Gastroesophageal sphincter (tissue), 4 donors: ENCODE data around the gene SAMD14. TPM values are rescaled to one million over a fixed set of nuclear protein-coding genes. Genes with fewer than 3 reads are reported as not detected.

Experiments used
- ATAC-seq: fragments of 150-250 bp; one replicate; pipeline ENCODE4 v1.9.1; 2016; ENCODE audit warnings: mild to moderate bottlenecking, moderate library complexity
- H3K27ac ChIP-seq, 4 donors: fragments of 200-600 bp; sonication (generic) in 3 of 4; 1 replicate in 3 of 4; 2 replicates in 1 of 4; pipeline ENCODE4 v1.5.1; 2016 to 2019
- H3K27me3 ChIP-seq: fragments of 200-600 bp; sonication (generic); one replicate; pipeline ENCODE4 v1.5.1; 2019
- H3K36me3 ChIP-seq, 2 donors: fragments of 200-600 bp; sonication (generic); one replicate each; pipeline ENCODE4 v1.5.1; 2019; ENCODE audit warnings: control low read depth in 1 of 2
- H3K4me1 ChIP-seq, 3 donors: fragments of 200-600 bp; sonication (generic); 1 replicate in 2 of 3; 2 replicates in 1 of 3; pipeline ENCODE4 v1.5.1; 2016 to 2019; ENCODE audit warnings: control low read depth in 2 of 3
- H3K4me3 ChIP-seq, 2 donors: fragments of 200-600 bp; sonication (generic); one replicate each; pipeline ENCODE4 v1.5.1; 2019; ENCODE audit warnings: mild to moderate bottlenecking in 1 of 2, moderate library complexity in 1 of 2
- H3K9me3 ChIP-seq, 3 donors: fragments of 200-600 bp; sonication (generic); one replicate each; pipeline ENCODE4 v1.5.1; 2017 to 2019; ENCODE audit warnings: control low read depth in 2 of 3
- EP300 ChIP-seq: sonication (generic); formaldehyde crosslinking; IDR thresholded peaks from one replicate; pipeline ENCODE4 v1.6.1; 2017; ENCODE audit warnings: antibody characterized with exemption, mild to moderate bottlenecking
- POLR2A ChIP-seq, 2 donors: fragments of 450-650 bp; IDR thresholded peaks; one replicate each; pipeline ENCODE4 v1.6.1; 2017; ENCODE audit warnings: antibody characterized with exemption in 2 of 2, mild to moderate bottlenecking in 2 of 2, moderate library complexity in 1 of 2
- POLR2AphosphoS5 ChIP-seq: sonication (generic); formaldehyde crosslinking; IDR thresholded peaks from one replicate; pipeline ENCODE4 v1.6.1; 2017; ENCODE audit warnings: antibody characterized with exemption
- WGBS, 2 donors: methylation state at CpG; one replicate each; pipeline ENCODE4 v1.1.5; 2018; ENCODE audit warnings: low coverage in 1 of 2; 5-methylcytosine and 5-hydroxymethylcytosine counted together
- total RNA-seq, 4 donors: library from RNA; depleted of rRNA; stranded (reverse); fragments of >200 nt; gene quantifications; one replicate each; pipeline ENCODE4 v1.1.0, GENCODE V29; 2016
- TF ChIP-seq, protein P1 (sequence below), 4 experiments: fragments of 200-600 bp in 2 of 4; fragments of 450-650 bp in 2 of 4; sonication (generic) in 1 of 4; IDR thresholded peaks; one replicate each; pipeline ENCODE4 v1.5.1; 2017 to 2019; ENCODE audit warnings: antibody characterized with exemption in 4 of 4, mild to moderate bottlenecking in 2 of 4, moderate library complexity in 2 of 4

The SAMD14 gene
- total RNA-seq, 4 donors from 2014 or later, result 1.3 to 2.8 (median 2.3) TPM

DNA sequence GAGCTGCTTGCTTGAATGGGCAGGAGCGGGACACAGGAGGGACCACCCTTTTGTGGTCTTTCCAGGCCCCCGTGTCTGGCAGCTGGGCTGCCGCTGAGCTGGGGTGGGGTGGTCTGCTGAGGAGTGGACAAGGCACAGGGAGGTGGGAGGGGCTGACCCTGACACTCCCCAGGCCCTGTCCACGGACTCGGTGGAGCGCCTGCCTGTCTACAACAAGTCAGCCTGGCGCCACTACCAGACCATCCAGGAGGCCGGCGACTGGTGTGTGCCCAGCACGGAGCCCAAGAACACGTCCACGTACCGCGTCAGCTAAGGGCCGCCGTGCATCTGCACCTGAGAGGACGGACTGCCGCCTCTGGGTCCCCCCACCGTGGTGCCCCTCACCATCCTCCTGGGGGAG lies 20.2 kb downstream of the SAMD14 start:
- ATAC-seq, result no peak
- TF ChIP-seq POLR2AphosphoS5 (no peak), EP300 (no peak), POLR2A (IDR thresholded peaks at IDR 0.05) (no peak)
- TF ChIP-seq, protein P1, sequence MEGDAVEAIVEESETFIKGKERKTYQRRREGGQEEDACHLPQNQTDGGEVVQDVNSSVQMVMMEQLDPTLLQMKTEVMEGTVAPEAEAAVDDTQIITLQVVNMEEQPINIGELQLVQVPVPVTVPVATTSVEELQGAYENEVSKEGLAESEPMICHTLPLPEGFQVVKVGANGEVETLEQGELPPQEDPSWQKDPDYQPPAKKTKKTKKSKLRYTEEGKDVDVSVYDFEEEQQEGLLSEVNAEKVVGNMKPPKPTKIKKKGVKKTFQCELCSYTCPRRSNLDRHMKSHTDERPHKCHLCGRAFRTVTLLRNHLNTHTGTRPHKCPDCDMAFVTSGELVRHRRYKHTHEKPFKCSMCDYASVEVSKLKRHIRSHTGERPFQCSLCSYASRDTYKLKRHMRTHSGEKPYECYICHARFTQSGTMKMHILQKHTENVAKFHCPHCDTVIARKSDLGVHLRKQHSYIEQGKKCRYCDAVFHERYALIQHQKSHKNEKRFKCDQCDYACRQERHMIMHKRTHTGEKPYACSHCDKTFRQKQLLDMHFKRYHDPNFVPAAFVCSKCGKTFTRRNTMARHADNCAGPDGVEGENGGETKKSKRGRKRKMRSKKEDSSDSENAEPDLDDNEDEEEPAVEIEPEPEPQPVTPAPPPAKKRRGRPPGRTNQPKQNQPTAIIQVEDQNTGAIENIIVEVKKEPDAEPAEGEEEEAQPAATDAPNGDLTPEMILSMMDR (IDR thresholded peaks at IDR 0.05), result no peak
- H3K4me3 ChIP-seq, result no peak overlapping the region
- H3K27ac ChIP-seq, result peak overlapping the region in 2 of 4 donors; percentile 83
- 40% methylated on average over 1 of the region's 19 CpGs; no CpG with 5 or more reads in 1 of the 2 donors for WGBS, 2 donors
- H3K36me3 ChIP-seq, result peaks cover 0 to 66% of the 10 kb centered on the region in 2 donors
- H3K9me3 ChIP-seq, result no peaks in the 10 kb centered on the region
- H3K4me1 ChIP-seq, result peaks cover 4 to 43% (median 15%) of the 10 kb centered on the region in 3 donors
- H3K27me3 ChIP-seq, result no peaks in the 10 kb centered on the region

DNA sequence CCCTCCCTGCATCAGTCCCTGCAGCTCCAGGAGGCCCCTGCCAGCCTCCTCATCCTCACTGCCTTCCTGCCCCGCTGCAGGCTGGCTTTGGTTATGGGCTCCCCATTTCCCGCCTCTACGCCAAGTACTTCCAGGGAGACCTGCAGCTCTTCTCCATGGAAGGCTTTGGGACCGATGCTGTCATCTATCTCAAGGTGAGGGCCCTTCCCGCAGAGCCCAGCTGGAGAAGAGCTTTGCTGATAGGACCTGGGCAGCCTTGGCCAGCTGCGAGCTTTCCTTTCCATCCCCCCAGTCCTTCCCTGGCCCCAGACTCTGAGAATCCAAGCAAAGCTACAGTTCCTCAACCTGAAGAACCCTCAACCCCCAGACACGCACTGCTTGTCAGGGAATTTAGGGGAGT lies 20.8 kb downstream of the SAMD14 start:
- ATAC-seq, result no peak
- no peaks in the 10 kb centered on the region for H3K27me3 ChIP-seq
- H3K27ac ChIP-seq, result peak overlapping the region in 1 of 4 donors; percentile 83
- no peak overlapping the region for H3K4me3 ChIP-seq
- H3K9me3 ChIP-seq, result no peaks in the 10 kb centered on the region
- H3K4me1 ChIP-seq, result peaks cover 4 to 42% (median 15%) of the 10 kb centered on the region in 3 donors
- peaks cover 0 to 72% of the 10 kb centered on the region in 2 donors for H3K36me3 ChIP-seq
- WGBS, 2 donors, result 79% methylated on average over 5 of the region's 7 CpGs; no CpG with 5 or more reads in 1 of the 2 donors
- TF ChIP-seq POLR2A (IDR thresholded peaks at IDR 0.05) (no peak), POLR2AphosphoS5 (no peak), EP300 (no peak)
- TF ChIP-seq, protein P1 (IDR thresholded peaks at IDR 0.05), result no peak

DNA sequence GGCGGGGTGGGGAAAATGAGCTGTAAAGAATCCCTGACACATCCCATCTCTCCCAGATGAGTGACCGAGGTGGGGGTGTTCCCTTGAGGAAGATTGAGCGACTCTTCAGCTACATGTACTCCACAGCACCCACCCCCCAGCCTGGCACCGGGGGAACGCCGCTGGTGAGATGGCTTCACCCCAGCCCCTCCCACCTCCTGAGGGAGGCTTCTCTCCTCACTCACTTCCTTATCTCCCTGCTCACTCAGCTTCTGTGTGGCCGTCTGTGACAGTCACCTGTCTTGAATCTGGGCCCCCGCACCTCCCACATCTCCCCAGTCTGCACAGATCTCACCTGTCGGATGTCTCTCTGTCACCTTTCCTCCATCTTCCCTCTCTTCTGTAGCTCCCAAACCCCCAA lies 21.4 kb downstream of the SAMD14 start:
- Histone ChIP-seq H3K4me3 (no peak overlapping the region), H3K27ac (peak overlapping the region in 1 of 4 donors; percentile 26), H3K9me3 (no peaks in the 10 kb centered on the region), H3K36me3 (peaks cover 0 to 79% of the 10 kb centered on the region in 2 donors), H3K4me1 (peaks cover 4 to 42% (median 15%) of the 10 kb centered on the region in 3 donors), H3K27me3 (no peaks in the 10 kb centered on the region)
- no peak for TF ChIP-seq POLR2A (IDR thresholded peaks at IDR 0.05)
- TF ChIP-seq POLR2AphosphoS5, result no peak
- TF ChIP-seq EP300, result no peak
- TF ChIP-seq, protein P1 (IDR thresholded peaks at IDR 0.05), result no peak
- 62 to 100% methylated on average over 2 to 3 of the region's 9 CpGs for WGBS, 2 donors
- no peak for ATAC-seq

DNA sequence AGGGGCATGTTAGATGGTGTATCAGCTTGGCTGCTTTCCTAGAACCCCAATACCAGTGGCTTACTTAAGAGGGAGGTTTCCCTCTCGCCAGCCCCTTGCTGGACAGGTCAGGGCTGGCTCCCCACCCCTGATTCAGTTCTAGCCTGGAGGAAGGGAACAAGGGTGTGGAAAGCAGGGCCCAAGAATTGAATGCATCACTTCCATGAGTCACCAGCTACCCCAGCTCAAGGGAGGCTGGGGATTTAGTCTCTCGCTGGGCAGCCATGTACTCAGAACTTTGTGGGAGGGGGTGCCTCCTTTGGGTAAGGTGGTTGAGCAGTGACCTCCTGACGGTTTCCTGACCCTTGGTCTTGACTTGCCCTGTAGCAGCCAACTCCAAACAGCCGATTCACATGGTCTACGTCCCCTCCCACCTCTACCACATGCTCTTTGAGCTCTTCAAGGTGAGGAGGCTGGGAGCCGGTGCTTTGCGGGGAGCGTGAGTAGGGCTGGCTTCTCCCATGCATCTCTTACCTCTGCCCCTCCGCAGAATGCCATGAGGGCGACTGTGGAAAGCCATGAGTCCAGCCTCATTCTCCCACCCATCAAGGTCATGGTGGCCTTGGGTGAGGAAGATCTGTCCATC lies 22.1 kb downstream of the SAMD14 start:
- Histone ChIP-seq H3K9me3 (no peaks in the 10 kb centered on the region), H3K27ac (peak overlapping the region in 1 of 4 donors; percentile 26), H3K4me1 (peaks cover 4 to 42% (median 15%) of the 10 kb centered on the region in 3 donors), H3K36me3 (peaks cover 0 to 82% of the 10 kb centered on the region in 2 donors), H3K27me3 (no peaks in the 10 kb centered on the region), H3K4me3 (no peak overlapping the region)
- WGBS, 2 donors, result 89% methylated on average over 4 of the region's 10 CpGs; no CpG with 5 or more reads in 1 of the 2 donors
- ATAC-seq, result no peak
- TF ChIP-seq EP300, result no peak
- TF ChIP-seq POLR2A (IDR thresholded peaks at IDR 0.05), result no peak
- TF ChIP-seq POLR2AphosphoS5, result no peak
- TF ChIP-seq, protein P1 (IDR thresholded peaks at IDR 0.05), result no peak
